ENCODE measurements around the gene DUOXA2. TPM values are rescaled to one million over a fixed set of nuclear protein-coding genes. Genes with fewer than 3 reads are reported as not detected.

The DUOXA2 gene
- total RNA-seq, 2 donors from 2014 or later: not detected

DNA sequence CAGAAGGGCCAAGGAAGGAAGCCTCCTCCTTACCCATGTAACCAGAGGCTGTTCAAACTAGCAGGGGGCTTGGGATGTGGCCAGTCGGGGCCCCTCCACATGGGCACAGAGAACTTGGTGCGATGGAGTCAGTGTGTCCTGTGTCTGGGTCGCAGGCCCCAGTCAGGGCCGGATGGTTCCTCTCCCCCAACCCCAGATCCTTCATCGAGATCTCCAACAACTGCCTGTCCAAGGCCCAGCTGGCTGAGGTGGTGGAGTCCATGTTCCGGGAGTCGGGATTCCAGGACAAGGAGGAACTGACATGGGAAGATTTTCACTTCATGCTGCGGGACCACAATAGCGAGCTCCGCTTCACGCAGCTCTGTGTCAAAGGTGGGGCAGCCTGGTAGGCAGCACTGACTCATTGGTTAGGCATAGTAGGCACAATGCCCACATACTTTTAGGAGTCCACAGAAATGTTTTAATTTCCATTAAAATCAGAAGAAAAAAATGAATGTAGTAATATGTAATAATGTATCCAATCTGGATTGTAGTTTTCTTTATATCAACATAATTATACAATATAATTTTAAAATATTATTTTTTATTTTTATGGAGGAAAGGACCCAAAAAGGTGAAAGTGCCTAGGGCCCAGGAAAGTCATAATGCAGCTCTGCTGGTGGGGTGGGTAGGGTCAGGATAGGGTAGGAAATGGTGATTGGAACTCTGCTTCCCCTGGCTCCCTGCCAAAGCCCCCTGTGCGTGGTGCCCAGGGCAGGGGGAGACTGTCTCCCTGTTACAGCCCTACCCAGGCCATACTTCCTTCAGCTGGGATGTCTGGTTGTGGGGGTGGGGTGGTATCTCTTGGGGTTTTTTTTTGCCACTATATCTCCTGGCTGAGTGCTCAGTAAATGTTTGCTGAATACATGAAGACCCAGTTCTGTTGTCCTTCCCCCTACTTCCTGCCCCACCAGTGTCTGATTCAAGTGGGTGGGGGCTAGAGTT, 34.2 kb downstream of the DUOXA2 start:
- no peaks in the 10 kb centered on the region for H3K27me3 ChIP-seq
- H3K36me3 ChIP-seq: no peaks in the 10 kb centered on the region
- H3K4me1 ChIP-seq: no peaks in the 10 kb centered on the region
- H3K4me3 ChIP-seq: no peak overlapping the region
- DNase-seq (ENCODE audit: low spot score): no peak
- H3K9me3 ChIP-seq: no peaks in the 10 kb centered on the region
- H3K27ac ChIP-seq: no peak overlapping the region
- TF ChIP-seq, protein P1, sequence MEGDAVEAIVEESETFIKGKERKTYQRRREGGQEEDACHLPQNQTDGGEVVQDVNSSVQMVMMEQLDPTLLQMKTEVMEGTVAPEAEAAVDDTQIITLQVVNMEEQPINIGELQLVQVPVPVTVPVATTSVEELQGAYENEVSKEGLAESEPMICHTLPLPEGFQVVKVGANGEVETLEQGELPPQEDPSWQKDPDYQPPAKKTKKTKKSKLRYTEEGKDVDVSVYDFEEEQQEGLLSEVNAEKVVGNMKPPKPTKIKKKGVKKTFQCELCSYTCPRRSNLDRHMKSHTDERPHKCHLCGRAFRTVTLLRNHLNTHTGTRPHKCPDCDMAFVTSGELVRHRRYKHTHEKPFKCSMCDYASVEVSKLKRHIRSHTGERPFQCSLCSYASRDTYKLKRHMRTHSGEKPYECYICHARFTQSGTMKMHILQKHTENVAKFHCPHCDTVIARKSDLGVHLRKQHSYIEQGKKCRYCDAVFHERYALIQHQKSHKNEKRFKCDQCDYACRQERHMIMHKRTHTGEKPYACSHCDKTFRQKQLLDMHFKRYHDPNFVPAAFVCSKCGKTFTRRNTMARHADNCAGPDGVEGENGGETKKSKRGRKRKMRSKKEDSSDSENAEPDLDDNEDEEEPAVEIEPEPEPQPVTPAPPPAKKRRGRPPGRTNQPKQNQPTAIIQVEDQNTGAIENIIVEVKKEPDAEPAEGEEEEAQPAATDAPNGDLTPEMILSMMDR (IDR thresholded peaks at IDR 0.05): no peak

DNA sequence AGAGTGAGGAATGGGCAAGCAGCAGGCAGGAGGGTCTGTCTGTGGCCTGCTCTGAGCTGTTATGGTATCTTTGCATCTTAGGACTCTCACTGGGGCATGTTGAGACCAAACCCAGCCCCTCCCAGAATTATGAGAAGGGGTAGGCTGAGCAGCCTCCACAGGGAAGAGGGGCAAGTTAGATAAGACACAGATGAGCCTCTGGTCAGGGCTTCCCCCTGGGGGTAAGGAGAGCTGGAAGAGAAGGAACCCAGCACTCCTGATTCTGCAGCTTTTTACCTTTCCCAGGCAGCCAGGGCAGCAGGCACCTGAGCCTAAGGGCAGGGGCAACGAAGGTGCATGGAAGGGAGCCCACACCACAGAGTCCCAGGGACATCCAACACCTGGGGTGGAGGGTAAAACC, 34.9 kb downstream of the DUOXA2 start:
- TF ChIP-seq, protein P1 (IDR thresholded peaks at IDR 0.05): no peak
- Histone ChIP-seq H3K27ac (no peak overlapping the region), H3K4me1 (no peaks in the 10 kb centered on the region), H3K9me3 (no peaks in the 10 kb centered on the region), H3K27me3 (no peaks in the 10 kb centered on the region), H3K36me3 (no peaks in the 10 kb centered on the region), H3K4me3 (no peak overlapping the region)
- DNase-seq (ENCODE audit: low spot score): no peak

DNA sequence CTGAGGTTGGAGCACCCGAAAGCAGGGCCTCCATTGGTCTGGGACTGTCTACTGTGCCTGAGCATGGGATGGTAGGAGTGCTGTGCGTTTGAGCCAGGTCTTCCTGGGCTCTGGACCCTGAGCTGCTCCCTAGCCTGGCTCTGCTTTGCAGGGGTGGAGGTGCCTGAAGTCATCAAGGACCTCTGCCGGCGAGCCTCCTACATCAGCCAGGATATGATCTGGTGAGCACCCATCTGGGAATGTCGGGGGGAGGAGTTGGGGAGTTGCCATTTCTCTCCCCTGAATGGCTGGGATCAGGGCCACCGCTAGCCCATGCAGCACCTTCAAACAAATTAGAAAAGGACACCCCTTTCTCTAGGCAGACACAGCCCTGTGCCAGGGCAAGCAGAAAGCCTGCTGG, 36.4 kb downstream of the DUOXA2 start:
- TF ChIP-seq, protein P1 (IDR thresholded peaks at IDR 0.05): no peak
- no peak for DNase-seq (ENCODE audit: low spot score)
- no peaks in the 10 kb centered on the region for H3K27me3 ChIP-seq
- H3K36me3 ChIP-seq: no peaks in the 10 kb centered on the region
- no peak overlapping the region for H3K27ac ChIP-seq
- no peak overlapping the region for H3K4me3 ChIP-seq
- no peaks in the 10 kb centered on the region for H3K4me1 ChIP-seq
- no peaks in the 10 kb centered on the region for H3K9me3 ChIP-seq

DNA sequence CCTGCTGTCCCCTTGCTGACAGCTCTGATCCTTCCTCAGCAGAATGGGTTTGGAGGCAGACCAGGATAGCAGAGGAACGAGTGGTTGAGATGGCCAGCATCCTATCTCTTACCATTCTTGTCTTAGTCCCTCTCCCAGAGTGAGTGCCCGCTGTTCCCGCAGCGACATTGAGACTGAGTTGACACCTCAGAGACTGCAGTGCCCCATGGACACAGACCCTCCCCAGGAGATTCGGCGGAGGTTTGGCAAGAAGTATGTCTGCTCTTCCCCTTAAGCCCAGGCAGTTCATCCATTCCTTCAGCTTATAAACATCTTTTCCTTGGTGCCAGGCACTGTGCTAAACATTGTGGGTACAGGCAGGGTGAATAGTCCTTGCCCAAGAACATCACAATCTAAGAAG, 36.9 kb downstream of the DUOXA2 start:
- DNase-seq (ENCODE audit: low spot score): no peak
- TF ChIP-seq, protein P1 (IDR thresholded peaks at IDR 0.05): no peak
- H3K4me3 ChIP-seq: no peak overlapping the region

DNA sequence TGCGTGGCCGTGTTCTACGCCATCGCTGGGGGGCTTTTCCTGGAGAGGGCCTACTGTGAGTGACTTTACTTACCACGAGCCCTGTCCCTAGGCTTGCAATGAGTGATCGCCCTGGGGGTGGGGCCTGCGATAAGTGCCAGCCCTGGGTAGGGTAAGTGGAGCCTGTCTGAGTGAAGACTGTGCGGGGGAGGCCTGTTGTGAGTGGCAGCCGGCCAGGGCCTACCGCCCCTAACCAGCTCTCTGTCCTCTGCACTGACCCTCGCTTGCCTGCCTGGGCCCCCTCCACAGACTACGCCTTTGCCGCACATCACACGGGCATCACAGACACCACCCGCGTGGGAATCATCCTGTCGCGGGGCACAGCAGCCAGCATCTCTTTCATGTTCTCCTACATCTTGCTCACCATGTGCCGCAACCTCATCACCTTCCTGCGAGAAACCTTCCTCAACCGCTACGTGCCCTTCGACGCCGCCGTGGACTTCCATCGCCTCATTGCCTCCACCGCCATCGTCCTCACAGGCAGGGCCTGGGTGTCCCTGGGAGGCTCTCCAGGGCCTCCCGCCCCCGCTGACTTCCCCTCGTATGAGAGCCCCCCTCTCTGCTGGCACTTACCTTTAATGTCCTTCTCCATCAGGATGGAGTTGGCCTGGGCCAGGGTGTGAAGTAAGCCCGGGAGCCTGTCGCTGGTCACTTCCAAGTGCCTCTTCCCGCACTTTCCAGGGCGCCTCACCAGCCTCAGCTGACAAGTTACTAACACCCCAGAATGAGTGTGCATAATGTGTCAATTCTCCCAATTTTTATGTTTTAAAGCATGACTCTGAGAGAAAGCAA, 38.1 kb downstream of the DUOXA2 start:
- H3K9me3 ChIP-seq: no peaks in the 10 kb centered on the region
- no peak for DNase-seq (ENCODE audit: low spot score)
- no peaks in the 10 kb centered on the region for H3K36me3 ChIP-seq
- TF ChIP-seq, protein P1 (IDR thresholded peaks at IDR 0.05): no peak
- H3K27me3 ChIP-seq: no peaks in the 10 kb centered on the region
- H3K4me3 ChIP-seq: no peak overlapping the region
- no peak overlapping the region for H3K27ac ChIP-seq
- H3K4me1 ChIP-seq: no peaks in the 10 kb centered on the region

More for the DNA sequence above, 36.9 kb downstream of the DUOXA2 start:
- H3K4me1 ChIP-seq: no peaks in the 10 kb centered on the region
- no peaks in the 10 kb centered on the region for H3K27me3 ChIP-seq
- H3K9me3 ChIP-seq: no peaks in the 10 kb centered on the region
- H3K27ac ChIP-seq: no peak overlapping the region
- no peaks in the 10 kb centered on the region for H3K36me3 ChIP-seq

All from right atrium auricular region (tissue), 2 donors.